Lung microvascular endothelial cell (primary cell): ENCODE data around the gene VGLL4. TPM values are rescaled to one million over a fixed set of nuclear protein-coding genes. Genes with fewer than 3 reads are reported as not detected.
A peak's percentile ranks its signal among the peaks of the same experiment; 100 is the strongest.

Experiments used
- DNase-seq, 2 donors: peaks; one replicate each; pipeline versions ENCODE4 v3.0.0 to v3.0.0-alpha.2; 2010; ENCODE audit warnings: low read depth in 2 of 2
- total RNA-seq: library from RNA; depleted of rRNA; stranded (reverse); fragments of >200 nt; gene quantifications from 2 replicates; pipeline ENCODE4 v1.2.1, GENCODE V29; 2014

VGLL4 gene
- total RNA-seq, 1 donor from 2014 or later: 58.1 TPM

DNA sequence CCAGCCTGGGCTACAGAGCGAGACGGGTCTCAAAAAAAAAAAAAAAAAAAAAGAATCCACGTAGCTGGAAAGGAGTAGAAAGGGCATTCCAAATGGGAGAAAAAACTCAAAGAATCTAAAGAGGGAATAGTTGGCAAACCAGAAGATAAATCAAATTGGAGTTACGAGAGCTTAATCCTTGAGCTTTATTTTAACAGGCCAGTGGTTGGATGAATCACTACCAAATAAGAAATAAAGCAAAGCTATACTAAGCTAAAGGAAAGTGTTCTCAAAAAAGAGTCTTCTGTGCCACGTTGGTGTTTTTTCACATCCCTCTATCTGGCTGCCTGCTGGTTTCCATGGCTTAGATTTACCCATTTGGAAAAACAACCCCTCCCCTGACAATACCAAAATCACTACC is 14.0 kb downstream of the VGLL4 start:
- DNase-seq: no peak

DNA sequence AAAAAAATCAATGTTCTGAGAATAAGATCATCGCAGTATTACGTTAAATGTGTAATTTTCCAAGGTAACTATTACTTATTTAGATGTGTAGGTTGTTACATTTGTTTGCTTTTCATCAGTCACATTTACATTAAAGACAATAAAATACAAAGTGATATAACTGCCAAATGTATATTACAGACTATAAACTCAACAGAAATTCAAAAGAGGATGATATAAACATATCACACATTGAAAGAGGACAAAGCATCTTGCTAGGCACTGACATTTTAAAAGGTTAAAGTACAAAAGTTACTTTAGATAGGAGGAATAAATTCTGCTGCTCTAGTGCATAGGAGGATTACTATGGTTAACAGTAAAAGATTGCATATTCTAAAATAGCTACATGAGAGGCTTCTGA is 16.1 kb downstream of the VGLL4 start:
- no peak for DNase-seq

DNA sequence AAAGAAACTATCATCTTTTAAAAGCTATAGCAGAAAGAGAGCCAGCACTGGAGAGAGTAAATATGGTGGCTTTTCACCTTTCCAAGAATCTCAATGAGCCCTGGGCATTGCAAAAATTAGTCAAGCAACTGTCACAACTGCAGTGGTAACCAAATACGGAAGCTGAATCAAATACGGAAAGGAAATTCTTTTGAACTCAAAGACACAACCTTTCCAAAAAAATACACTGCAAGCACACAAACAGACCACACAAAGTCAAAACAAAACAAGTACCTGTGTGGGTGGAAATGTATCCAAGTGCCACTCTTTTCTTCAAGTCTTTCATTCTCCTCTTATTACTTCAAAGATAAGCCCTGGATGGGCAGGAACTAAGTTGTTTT is 17.6 kb downstream of the VGLL4 start:
- no peak for DNase-seq

DNA sequence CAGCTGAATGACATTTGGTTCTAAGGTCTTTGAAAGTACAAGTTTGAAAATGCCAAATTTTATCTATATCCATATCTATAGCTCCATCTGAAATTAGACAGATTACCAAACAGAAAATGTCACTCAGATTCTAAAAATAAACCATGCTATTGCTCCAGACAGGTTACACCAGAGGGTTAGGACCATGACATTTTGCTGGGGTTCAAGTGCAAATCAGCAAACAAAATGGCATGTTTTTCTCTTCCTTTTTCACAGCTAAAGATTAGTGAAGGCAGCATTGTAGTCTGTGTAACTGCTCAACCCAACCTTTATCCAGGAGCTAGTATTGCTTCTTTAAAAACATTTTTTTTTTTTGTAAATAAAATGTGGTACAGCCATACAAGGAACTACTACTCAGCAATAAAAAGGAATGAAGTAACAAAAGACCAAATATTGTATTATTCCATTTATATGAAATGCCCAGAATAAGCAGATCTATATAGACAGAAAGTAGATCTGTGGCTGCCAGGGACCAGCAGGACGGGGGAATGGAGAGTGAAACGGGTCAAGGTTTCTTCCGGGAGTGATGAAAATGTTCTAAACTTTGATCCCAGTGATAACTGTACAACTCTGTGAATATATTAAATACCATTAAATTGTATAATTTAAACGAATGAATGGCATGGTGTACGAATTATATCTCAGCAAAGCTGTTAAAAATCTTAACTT is 18.2 kb downstream of the VGLL4 start:
- DNase-seq: no peak

DNA sequence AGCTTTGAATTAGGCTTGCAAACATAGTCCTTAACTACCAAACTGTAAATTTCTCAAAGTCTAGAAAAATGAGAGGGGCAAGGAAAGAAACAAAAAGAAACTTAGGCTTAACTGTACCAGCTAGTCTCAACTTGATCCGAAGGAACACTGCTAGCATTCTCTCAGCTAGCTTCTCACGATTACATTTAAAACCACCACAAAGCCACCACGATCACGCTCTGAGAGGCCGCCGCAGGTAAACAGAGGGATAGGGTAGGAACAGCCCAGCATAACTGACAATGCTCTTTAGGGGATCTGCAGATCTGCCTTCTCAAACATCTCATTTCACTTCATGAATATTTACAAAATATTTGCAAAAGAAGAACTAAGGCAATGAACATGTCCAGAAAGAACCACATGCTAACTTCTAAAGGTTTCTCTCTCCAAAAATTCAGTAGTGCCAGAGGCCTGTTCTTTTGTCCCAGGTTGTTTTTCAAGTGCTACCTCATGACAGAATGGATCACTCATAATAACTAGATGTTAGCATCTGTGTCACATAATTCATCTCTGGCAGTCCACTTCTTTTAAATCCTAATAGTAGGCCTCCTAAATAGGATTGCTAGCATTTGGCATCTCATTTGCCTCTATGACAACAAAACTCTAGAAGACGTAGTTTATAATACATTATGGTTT is 18.9 kb downstream of the VGLL4 start:
- no peak for DNase-seq

DNA sequence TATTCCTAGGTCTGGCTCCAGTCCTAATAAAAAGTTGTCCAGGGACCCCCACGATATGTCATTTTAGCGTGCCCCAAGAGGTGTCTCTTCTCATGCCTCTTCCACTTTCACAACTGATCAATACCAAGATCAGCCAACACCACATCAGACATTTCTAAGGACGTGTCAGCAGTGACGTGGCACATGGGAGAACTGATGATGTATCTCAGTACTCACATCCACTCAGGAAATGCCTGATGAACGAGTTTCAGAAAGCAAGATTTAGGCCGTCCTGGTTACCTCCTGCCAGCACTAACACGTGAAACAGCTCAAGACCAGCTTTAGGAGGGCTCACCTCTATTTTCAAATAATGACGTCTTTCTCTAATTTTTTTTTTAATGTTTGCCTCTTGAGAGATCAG is 19.6 kb downstream of the VGLL4 start:
- peak; percentile 50 to 85 for DNase-seq

DNA sequence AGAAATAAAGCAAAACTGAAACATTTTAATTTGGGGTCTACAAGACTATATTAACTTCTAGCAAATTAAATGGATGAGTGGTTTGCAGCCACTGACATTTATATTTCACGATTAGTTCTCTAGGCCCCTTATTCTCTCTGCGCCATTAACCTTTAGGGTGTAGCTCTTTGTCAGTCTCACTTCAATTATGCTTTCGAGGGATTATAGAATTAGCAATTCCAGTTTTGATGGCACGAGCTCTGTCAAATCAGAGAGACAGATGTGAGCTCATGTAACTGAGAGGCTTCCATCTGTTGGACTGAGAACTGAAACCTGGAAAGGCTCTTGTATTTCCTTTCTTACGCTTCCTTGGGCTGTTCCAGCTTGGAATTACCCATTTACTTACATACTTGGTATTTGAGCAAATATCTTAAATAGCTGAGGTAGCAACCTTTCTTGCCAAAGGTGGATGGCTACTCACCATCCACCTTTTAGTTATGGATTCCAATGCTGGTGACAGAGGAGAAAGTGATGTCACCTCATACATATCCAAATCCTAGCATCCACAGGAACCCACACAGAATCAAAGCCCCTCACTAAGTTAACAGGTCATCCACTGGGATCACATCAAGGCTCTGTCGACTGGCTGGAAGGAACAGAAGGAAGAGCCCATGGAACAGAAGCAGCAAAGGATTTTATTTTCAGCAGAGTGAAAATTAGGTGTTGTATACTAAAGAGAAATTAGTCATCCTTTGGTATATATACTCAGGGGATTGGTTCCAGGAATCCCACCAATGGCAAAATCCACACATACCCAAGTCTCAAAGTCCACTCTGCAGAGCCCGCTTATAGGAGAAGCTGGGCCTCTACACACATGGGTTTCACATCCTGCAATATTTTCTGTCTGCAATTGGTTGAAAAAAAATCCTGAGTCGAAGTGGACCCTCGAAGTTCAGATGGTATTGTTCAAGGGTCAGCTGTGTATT is 20.8 kb downstream of the VGLL4 start:
- DNase-seq: no peak

DNA sequence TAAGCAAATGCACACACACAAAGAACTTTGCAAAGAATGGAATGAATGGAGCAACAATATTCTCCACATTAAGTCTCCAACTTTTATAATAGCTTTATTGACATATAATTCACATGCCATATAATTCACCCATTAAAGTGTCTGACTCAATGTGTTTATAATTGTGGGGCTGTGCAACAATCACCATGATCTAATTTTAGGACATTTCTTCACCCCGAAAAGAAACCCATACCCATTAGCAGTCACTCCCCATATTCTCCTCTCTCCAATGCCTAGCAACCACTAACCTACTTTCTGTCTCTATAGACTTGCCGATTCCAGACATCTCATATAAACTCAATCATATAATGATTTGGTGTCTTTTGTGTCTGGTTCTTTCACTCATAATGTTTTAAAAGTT is 22.6 kb downstream of the VGLL4 start:
- DNase-seq: no peak

DNA sequence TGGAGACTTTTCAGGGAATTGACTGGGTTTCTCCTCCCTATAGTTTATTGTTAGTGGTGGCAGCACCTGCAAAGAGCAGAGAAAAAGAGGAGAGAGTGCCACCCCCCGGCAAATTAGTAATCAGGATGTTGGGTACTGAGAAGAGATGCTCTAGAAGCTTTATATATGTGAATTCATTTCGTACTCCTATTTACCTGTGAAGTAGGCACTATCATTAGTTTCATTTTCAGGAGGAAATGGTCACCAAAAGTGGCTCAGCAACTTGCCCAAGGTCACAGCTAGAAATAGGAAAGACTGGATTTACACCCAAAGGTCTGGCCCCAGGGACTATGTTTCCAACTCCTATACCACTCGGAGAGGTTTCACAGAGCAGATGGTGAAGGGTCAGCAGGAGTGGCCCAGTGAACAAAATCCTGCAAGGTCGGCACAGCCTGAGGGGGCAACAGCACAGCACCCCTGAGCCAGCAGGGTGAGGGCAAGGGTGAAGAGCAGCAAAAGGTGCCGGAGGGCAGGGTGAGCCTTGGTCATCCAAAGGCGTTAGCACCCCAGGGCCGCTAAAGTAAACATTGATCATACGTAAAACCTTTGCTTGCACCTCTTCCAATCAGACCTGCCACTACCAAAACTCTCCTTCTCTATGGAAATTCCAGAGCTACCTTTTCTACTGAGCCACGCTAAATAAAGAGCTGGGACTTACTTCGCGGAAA is 23.6 kb downstream of the VGLL4 start:
- DNase-seq: no peak

DNA sequence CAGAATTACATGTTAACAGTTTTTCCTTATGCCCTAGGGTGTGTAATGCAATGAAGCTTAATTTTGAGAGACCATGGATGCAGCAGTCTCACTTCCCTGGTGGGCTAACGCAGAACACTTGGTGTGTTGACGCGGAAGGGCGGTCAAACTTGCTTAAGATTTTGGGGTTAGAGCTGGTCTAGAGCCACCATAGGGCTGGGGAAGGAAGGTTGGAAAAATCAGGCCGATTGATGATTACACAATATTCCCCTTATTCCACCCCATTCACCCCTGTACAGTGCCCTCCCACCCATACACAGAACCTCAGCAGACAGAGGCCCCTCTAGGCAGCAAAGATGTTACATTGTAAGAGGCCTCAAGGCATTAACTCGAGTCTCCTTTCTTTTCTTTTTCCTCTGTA is 24.3 kb downstream of the VGLL4 start:
- no peak for DNase-seq

DNA sequence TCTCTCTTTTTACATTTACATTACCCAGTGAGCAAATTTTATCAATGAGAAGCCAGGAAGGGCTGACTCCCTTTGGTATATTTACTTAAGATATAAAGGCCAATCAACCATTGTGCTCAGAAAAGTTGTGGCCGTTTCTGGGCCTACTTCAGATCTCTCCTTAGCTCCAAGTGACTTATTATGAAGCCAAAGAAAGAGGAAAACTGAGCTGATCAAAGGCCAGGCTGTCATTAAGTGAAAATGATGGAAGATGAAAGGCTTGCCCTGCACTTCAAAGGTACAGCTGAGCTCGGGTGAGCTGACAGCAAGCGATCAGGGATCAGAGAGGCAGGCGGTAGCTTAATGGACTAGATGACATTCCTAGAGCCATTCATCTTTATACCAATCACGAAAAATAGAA is 24.8 kb downstream of the VGLL4 start:
- no peak for DNase-seq

DNA sequence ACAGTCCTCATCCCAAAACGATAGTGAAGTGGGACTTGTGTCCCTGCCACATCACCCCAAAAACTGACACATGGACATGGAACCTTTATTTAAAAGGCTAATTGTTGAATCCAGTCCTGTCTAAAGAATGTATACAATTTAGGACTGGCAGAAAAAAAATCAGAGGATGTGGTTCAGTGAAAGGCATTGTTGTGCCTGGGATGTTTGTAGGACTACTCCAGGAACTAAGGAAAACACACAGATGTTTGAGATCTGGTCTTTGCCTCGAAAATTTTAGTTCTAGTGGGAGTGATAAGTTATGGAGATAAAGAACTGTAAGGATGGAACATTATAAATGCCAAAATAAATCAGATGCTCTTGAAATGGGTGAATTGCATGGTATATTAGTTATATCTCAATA is 27.2 kb downstream of the VGLL4 start:
- DNase-seq: no peak

DNA sequence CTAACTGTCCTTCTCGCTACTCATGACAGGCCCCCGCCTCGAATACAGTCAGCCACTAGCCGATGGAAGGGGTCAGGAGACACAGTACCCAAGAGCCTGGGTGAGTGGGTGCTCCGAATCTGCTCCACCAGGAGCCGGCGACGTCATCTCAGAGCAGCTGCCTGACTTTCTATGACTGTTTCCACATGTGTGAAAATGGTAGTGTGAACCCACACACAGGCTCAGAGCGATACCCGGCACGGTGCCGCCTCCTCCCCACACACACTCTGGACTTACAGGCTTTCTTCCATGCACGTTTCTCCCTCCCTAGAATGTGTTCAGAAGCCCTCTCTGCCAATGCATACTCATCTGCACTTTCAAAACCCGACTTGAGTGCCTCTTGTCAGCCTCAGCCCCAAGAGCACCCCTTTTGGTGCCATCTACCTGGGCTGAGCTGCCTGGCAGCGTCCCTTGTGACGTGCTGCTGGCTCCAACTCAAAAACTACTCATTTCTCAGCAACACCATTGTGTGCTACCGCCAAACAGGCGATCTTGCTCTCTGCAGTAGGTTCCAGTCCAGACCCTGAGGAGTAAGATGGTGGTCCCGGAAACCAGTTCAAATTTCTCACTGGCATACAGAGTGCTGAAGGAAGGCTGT is 29.7 kb downstream of the VGLL4 start:
- no peak for DNase-seq

DNA sequence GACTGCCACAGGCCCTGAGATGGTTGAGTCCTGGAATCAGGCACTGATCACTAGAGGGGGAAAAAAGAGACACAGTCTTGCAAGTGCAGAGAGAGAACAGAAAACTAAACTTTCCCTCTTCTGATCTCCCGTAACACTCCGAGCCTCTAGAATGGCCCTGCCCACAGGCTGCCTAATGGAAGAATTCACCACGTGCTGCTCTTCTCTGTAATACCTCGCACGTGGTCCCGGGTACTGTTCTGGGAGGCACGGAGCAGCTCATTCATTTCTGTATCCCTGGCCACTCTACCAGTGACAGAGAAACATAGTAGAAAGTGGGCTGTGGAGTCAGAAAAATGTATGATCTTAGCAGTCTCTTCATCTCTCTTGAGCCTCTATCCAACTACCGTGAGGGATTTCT is 30.4 kb downstream of the VGLL4 start:
- DNase-seq: no peak

DNA sequence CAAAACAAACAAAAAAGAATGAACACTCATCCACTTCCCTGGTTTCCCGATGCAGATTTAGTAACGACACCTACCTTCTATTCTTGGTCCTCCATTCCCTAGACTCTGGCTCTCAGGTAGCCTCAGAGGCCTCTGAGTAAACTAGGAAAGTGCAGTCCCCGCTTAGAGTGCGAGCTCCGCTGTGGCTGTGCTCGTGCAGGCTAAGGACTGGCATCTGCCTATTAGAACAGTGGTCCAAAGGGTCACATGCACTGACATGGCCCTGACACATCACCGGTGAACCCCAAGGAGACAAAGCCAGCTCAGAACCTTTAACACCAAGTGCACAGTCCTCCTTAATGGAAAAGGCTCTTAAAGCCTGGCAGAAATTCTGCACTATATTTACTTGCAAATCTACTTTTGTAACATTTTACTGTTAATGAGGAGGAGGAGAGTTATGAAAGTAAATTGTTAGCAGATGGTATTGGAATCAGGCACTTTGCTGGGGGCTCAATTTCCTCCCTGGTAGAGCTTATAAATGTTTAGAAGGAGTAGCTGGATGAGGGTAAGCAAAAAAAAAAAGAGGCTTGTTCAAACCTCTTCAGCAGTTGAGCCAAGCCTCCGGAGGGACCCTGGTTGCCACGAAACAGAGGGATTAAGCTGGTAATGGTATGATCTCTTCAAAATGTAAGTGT is 31.1 kb downstream of the VGLL4 start:
- DNase-seq: no peak

DNA sequence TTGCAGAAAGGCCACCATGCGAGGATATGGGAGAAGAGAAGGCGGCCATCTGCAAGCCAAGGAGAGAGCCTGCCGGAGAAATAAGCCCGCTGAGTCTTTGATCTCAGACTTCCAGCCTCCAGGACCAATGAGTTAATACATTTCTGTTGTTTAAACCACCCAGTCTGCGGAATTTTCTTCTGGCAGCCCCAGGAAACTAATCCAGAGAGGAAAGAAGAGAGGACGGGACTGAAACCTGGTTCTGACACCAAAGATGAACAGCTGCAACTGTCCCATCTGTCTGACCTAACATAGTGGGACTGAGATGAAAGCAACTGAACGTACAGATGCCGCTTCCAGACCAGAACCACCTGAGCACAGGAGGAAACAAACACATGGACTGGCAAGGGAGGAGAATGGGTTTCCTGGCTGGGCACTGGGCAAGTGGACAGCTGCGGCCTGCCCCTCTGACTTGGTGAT is 32.3 kb downstream of the VGLL4 start:
- DNase-seq: no peak

DNA sequence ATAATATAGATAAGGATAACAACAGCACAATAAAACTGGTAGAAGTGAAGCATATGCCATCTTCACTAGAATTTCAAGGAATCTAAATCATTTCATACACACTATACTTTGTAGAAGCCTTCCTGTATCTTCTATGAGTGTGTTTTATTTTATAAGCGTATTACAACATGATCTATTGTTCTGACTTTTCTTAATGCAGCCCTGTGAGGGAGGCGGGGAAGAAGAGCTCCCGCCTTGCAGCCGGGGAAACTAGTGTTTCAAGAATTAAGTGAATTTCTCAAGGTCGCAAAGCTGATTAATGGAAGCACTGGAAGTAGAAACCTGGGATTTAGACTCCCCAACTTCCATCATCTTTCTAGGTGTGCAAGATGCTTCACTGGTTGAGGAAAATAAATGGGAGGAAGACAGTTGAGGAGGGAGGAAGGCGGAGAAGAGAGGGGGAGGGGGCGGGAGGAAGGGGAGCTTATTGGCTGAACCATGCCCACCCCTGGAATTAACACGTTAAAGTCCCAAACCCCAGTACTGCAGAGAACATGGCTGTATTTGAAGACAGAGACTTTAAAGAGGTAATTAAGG is 32.9 kb downstream of the VGLL4 start:
- DNase-seq: no peak

DNA sequence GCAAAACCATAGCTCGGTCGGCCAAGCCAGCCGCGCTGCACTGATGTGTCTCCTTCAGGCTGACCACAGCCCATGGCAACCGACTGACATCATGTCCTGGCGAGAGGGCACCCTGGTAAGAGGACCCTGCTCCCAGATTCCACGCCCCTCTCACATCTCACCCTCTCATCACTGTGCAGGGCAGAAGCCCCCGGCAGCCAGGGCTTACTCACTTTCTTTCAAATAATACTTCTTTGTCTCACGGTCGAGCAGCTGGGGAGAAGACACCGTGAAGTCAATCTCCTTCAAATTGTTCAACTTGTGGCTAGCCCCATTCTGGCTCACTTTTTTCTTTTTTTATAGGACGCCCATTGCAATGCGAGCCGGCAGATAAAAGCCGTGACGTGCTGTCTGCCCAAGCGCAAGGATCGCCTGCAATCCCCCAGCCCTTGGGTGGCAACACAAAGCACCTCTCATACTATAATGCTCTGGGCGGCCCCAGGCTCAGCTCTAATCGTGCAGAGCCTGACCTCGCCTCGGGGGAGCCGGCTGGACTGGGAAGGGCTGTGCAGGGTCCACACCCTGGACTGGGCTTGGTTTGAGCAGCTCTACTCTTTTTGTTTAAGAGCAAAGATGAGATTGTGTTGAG is 33.6 kb downstream of the VGLL4 start:
- DNase-seq: no peak

DNA sequence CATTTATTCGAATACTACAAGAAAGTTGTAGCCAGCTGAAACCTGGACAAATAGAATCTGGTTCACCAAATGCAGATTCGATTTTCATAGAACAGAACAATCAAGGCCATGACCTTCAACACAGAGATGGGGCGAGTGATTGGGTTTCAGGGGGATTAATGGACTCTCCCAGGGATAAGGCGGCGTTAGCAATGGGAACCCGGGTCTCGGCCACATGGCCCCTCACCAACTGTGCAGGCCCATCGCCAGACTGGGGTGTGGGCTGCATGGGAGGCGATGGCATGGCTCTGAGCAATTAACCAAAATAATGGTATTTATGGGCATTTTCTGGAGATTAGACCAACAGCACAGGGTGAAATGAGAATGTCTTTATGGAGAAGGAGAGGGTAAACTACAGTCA is 34.2 kb downstream of the VGLL4 start:
- no peak for DNase-seq

DNA sequence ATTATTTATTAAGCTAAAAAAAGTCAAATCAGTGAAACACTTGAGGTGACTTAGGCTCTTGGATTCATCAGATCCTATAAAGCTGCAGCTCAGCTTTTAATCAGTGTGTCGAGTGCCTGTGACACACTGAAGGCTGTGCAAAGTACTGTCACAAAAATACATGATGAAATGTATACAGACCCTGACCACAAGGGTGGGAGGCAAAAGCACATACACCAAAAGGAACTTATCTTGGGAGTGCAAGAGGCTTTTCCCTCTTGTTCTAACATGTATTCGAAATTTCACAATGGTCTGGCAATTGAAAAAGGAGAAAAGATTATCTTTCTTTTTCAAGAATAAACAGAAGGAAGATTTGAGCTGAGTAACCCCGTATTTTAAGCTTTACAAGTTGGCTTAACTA is 35.9 kb downstream of the VGLL4 start:
- no peak for DNase-seq
